Measurements from ENCODE around the gene SLC46A1. TPM values are rescaled to one million over a fixed set of nuclear protein-coding genes. Genes with fewer than 3 reads are reported as not detected.

The SLC46A1 gene
- total and polyA plus RNA-seq, 9 of the 15 experiments (the other 6 are each of a cell fraction or from before 2014, with no cell fraction given) = 0.24 to 5.5 (median 3.1) TPM

DNA sequence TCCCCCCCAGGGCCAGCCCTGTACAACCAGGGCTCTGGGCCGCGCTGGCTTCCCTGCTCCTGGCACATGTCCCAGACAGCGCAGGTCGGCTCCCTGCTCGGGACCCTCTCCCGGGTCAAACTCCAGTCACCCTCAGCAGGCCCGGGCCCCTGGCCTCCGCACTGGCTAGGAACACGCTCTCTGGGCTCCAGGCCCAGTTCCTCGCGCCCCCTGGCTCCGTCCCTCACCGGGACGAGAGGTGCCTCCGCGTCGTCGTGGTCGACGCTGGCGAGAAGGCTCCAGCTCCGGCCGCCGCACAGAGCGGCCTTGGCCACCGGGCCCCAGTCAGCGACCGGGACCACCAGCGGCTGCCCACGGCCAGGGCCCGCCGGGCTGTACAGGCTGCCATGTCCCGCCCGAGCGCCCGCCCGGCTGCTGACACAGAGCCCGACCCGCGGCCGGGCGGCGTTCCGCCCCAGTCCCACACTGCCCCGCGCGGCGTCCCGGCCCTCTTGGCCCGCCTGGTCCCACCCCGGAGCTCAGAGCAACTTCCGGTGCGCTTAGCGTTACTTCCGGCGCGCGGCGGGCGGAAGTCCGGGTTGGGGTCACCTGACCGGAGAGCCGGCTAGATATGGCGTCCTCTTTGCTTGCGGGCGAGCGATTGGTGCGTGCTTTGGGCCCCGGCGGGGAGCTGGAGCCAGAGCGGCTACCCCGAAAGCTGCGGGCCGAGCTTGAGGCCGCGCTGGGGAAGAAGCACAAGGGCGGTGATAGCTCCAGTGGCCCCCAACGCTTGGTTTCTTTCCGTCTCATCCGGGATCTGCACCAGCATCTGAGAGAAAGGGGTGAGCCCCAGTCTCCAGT is 48.7 kb downstream of the SLC46A1 start, which contains the start of gene POLDIP2 (continued):
- TF ChIP-seq, protein P1, sequence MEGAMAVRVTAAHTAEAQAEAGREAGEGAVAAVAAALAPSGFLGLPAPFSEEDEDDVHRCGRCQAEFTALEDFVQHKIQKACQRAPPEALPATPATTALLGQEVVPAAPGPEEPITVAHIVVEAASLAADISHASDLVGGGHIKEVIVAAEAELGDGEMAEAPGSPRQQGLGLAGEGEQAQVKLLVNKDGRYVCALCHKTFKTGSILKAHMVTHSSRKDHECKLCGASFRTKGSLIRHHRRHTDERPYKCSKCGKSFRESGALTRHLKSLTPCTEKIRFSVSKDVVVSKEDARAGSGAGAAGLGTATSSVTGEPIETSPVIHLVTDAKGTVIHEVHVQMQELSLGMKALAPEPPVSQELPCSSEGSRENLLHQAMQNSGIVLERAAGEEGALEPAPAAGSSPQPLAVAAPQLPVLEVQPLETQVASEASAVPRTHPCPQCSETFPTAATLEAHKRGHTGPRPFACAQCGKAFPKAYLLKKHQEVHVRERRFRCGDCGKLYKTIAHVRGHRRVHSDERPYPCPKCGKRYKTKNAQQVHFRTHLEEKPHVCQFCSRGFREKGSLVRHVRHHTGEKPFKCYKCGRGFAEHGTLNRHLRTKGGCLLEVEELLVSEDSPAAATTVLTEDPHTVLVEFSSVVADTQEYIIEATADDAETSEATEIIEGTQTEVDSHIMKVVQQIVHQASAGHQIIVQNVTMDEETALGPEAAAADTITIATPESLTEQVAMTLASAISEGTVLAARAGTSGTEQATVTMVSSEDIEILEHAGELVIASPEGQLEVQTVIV (CRISPR knock-in tag; IDR thresholded peaks at IDR 0.05; ENCODE audit: borderline replicate concordance) = no peak
- TF ChIP-seq, protein P2, sequence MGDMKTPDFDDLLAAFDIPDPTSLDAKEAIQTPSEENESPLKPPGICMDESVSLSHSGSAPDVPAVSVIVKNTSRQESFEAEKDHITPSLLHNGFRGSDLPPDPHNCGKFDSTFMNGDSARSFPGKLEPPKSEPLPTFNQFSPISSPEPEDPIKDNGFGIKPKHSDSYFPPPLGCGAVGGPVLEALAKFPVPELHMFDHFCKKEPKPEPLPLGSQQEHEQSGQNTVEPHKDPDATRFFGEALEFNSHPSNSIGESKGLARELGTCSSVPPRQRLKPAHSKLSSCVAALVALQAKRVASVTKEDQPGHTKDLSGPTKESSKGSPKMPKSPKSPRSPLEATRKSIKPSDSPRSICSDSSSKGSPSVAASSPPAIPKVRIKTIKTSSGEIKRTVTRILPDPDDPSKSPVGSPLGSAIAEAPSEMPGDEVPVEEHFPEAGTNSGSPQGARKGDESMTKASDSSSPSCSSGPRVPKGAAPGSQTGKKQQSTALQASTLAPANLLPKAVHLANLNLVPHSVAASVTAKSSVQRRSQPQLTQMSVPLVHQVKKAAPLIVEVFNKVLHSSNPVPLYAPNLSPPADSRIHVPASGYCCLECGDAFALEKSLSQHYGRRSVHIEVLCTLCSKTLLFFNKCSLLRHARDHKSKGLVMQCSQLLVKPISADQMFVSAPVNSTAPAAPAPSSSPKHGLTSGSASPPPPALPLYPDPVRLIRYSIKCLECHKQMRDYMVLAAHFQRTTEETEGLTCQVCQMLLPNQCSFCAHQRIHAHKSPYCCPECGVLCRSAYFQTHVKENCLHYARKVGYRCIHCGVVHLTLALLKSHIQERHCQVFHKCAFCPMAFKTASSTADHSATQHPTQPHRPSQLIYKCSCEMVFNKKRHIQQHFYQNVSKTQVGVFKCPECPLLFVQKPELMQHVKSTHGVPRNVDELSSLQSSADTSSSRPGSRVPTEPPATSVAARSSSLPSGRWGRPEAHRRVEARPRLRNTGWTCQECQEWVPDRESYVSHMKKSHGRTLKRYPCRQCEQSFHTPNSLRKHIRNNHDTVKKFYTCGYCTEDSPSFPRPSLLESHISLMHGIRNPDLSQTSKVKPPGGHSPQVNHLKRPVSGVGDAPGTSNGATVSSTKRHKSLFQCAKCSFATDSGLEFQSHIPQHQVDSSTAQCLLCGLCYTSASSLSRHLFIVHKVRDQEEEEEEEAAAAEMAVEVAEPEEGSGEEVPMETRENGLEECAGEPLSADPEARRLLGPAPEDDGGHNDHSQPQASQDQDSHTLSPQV (IDR thresholded peaks at IDR 0.05) = peak; percentile 26; the same call in 1 of the 2 replicates
- TF ChIP-seq IFI16 (CRISPR knock-in tag; IDR thresholded peaks at IDR 0.05) (no peak), TEAD2 (tag; IDR thresholded peaks at IDR 0.05) (no peak), TCFL5 (CRISPR knock-in tag; conservative IDR thresholded peaks at IDR 0.05) (no peak), TGIF2 (CRISPR knock-in tag; IDR thresholded peaks at IDR 0.05) (no peak), ZNF780A (CRISPR knock-in tag; IDR thresholded peaks at IDR 0.05) (no peak), GATA2 (CRISPR knock-in tag; IDR thresholded peaks at IDR 0.05) (no peak), USF2 (CRISPR knock-in tag; IDR thresholded peaks at IDR 0.05) (peak; percentile 98), ZNF354B (CRISPR knock-in tag; IDR thresholded peaks at IDR 0.05) (no peak)
- TF ChIP-seq, protein P3, sequence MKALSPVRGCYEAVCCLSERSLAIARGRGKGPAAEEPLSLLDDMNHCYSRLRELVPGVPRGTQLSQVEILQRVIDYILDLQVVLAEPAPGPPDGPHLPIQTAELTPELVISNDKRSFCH (CRISPR knock-in tag; IDR thresholded peaks at IDR 0.05) = no peak
- TF ChIP-seq, protein P3 (tag; IDR thresholded peaks at IDR 0.05) = 0 out of 2 replicates have a peak, but pooled peaks have one; percentile 20
- TF ChIP-seq, protein P4, sequence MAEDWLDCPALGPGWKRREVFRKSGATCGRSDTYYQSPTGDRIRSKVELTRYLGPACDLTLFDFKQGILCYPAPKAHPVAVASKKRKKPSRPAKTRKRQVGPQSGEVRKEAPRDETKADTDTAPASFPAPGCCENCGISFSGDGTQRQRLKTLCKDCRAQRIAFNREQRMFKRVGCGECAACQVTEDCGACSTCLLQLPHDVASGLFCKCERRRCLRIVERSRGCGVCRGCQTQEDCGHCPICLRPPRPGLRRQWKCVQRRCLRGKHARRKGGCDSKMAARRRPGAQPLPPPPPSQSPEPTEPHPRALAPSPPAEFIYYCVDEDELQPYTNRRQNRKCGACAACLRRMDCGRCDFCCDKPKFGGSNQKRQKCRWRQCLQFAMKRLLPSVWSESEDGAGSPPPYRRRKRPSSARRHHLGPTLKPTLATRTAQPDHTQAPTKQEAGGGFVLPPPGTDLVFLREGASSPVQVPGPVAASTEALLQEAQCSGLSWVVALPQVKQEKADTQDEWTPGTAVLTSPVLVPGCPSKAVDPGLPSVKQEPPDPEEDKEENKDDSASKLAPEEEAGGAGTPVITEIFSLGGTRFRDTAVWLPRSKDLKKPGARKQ (CRISPR knock-in tag; IDR thresholded peaks at IDR 0.05) = no peak
- TF ChIP-seq, protein P5, sequence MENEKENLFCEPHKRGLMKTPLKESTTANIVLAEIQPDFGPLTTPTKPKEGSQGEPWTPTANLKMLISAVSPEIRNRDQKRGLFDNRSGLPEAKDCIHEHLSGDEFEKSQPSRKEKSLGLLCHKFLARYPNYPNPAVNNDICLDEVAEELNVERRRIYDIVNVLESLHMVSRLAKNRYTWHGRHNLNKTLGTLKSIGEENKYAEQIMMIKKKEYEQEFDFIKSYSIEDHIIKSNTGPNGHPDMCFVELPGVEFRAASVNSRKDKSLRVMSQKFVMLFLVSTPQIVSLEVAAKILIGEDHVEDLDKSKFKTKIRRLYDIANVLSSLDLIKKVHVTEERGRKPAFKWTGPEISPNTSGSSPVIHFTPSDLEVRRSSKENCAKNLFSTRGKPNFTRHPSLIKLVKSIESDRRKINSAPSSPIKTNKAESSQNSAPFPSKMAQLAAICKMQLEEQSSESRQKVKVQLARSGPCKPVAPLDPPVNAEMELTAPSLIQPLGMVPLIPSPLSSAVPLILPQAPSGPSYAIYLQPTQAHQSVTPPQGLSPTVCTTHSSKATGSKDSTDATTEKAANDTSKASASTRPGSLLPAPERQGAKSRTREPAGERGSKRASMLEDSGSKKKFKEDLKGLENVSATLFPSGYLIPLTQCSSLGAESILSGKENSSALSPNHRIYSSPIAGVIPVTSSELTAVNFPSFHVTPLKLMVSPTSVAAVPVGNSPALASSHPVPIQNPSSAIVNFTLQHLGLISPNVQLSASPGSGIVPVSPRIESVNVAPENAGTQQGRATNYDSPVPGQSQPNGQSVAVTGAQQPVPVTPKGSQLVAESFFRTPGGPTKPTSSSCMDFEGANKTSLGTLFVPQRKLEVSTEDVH (IDR thresholded peaks at IDR 0.05; ENCODE audit: low read depth, partially characterized antibody) = peak; percentile 97

Measured in K562 (cell line).